DOHH2 (cell line): ENCODE measurements around the gene LTO1.

ENCODE experiments used
- CTCF ChIP-seq: fragments of 200-600 bp; sonication (generic); IDR thresholded peaks from one replicate; pipeline ENCODE4 v1.5.1; 2014; ENCODE audit warnings: antibody characterized with exemption, mild to moderate bottlenecking, low read depth, low read length; ENCODE audit not compliant: poor library complexity, severe bottlenecking
- EZH2phosphoT487 ChIP-seq: fragments of 200-600 bp; sonication (generic); IDR thresholded peaks from 2 replicates; pipeline ENCODE4 v1.6.1; 2017; ENCODE audit warnings: borderline replicate concordance, mild to moderate bottlenecking, antibody characterized with exemption, low read length, moderate library complexity, mixed read lengths

GRCh38 chr11:69700278-69701140, 25.4 kb upstream of the LTO1 start:
- TF ChIP-seq CTCF (no peak), EZH2phosphoT487 (no peak)
